Aorta (tissue), 5 donors: ENCODE data around the gene MYBL2. TPM values are rescaled to one million over a fixed set of nuclear protein-coding genes. Genes with fewer than 3 reads are reported as not detected.
"Not testable (repeated sequence)": the region's sequence is repeated elsewhere in the genome, so short reads cannot be mapped to it uniquely, and the experiment has no call there.

Source experiments
- ATAC-seq: fragments of 200-7000 bp; cut with Tn5 transposase; one replicate; pipeline ENCODE4 v1.9.1; 2022; ENCODE audit warnings: moderate library complexity; ENCODE audit not compliant: low FRiP score
- DNase-seq, 2 donors: peaks; one replicate each; pipeline ENCODE4 v3.0.0-alpha.2; 2020
- H3K27ac ChIP-seq, 2 donors: one replicate each; pipeline ENCODE4 v1.5.1; 2013; ENCODE audit warnings: low read length in 2 of 2, mild to moderate bottlenecking in 2 of 2, moderate library complexity in 2 of 2, control low read depth in 1 of 2, inconsistent platforms in 1 of 2, low read depth in 1 of 2
- H3K27me3 ChIP-seq, 2 donors: one replicate each; pipeline ENCODE4 v1.6.1; 2013; ENCODE audit warnings: control low read depth in 1 of 2, low read length in 1 of 2, mild to moderate bottlenecking in 1 of 2, moderate library complexity in 1 of 2; ENCODE audit not compliant: insufficient read depth in 2 of 2, control insufficient read depth in 1 of 2
- H3K36me3 ChIP-seq, 2 donors: one replicate each; pipeline ENCODE4 v1.6.1; 2013; ENCODE audit warnings: control low read depth in 1 of 2, low read length in 1 of 2, mild to moderate bottlenecking in 1 of 2; ENCODE audit not compliant: insufficient read depth in 2 of 2, control insufficient read depth in 1 of 2
- H3K4me1 ChIP-seq, 2 donors: one replicate each; pipeline ENCODE4 v1.6.1; 2013; ENCODE audit warnings: low read length in 2 of 2, control low read depth in 1 of 2, mild to moderate bottlenecking in 1 of 2, moderate library complexity in 1 of 2; ENCODE audit not compliant: insufficient read depth in 2 of 2, control insufficient read depth in 1 of 2
- H3K4me3 ChIP-seq, 2 donors: one replicate each; pipeline ENCODE4 v1.5.1; 2013; ENCODE audit warnings: low read length in 2 of 2, control low read depth in 1 of 2, mild to moderate bottlenecking in 1 of 2
- H3K9me3 ChIP-seq: one replicate; pipeline ENCODE4 v1.6.1; 2013; ENCODE audit warnings: mild to moderate bottlenecking, low read length; ENCODE audit not compliant: control insufficient read depth
- WGBS, 2 donors: extraction: QIAGEN DNeasy Blood & Tissue Kit; methylation state at CpG; one replicate each; pipeline ENCODE4 v1.1.7; 2013; 5-methylcytosine and 5-hydroxymethylcytosine counted together
- intact Hi-C, 2 donors: fragments of 100-400 bp; cut with DNase I; formaldehyde crosslinking; loops; one replicate each; pipeline versions ENCODE4 v1.14.2 to v1.15.0; 2022
- long read RNA-seq, 2 donors: library from polyadenylated mRNA; unstranded; transcript quantifications; one replicate each; pipeline ENCODE4 v2.0.0, GENCODE V29; 2020 to 2021
- polyA plus RNA-seq, 2 donors: library from polyadenylated mRNA; stranded (reverse); fragments of 200-250 nt; gene quantifications; one replicate each; pipeline ENCODE4 v1.2.3, GENCODE V29; 2013
- total RNA-seq, 2 donors: library from RNA; stranded (reverse); fragmentation: NEBNext Ultra II Directional; extraction: Animal tissue kit (Norgen Biotek cat#: 25700); gene quantifications; one replicate each; pipeline ENCODE4 v1.2.1, GENCODE V29; 2021
- donor health status: healthy with polysubstance abuse.
- donor health status: Bipolar disorder and iron deficiency.
- donor health status: DM: no; HTN: no; CAD: no.
- donor health status: DM: no; HTN: no; CAD: no.
- donor health status: DM: yes; HTN: yes; CAD: no.

The MYBL2 gene
- total RNA-seq (under 1 TPM; 0.84 to 0.94 TPM), polyA plus RNA-seq (1 to 10 TPM in 1 of 2 donors, under 1 TPM in 1; 0.20 to 1.3 TPM)
- long read RNA-seq, donor 1: 0 reads
- long read RNA-seq, donor 2, partial matches to known transcripts: 3 of 3 reads
- long read RNA-seq, donor 2, other reads (novel, unspliced or antisense): 0 of 3 reads

DNA sequence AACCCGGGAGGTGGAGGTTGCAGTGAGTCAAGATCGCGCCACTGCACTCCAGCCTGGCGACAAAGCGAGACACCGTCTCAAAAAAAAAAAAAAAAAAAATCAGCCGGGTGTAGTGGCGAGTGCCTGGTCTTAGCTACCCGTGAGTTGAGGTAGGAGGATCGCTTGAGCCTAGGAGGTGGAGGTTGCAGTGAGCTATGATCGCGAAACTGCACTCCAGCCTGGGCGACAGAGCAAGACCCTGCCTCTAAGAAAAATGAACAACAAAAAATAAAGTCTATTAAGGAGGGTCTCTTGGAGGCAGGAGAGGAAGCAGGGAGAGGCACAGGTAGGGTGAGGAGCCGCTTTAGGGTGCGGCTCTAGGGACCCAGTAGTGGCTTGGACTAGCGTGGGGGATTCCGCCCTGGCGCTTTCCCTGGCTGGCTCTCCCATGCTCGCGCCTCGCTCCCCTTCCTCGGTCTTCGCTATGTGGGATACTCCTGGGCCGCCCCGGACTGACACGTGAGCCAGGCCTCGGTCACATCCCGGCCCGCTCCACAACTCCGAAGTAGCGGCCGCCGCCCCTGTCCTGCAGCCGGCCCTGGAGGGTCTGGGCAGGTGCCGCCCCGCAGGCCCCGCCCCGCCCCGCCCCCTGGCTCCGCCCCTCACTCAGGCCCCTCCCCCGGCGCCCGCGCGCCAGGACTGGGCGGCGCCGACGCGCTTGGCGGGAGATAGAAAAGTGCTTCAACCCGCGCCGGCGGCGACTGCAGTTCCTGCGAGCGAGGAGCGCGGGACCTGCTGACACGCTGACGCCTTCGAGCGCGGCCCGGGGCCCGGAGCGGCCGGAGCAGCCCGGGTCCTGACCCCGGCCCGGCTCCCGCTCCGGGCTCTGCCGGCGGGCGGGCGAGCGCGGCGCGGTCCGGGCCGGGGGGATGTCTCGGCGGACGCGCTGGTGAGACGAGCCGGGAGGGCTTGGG is at the start of gene MYBL2:
TSS of gene MYBL2 (plus strand) at position 739 of the 953 bp plus-strand sequence. CDS start at position 909, 170 bp downstream.
- Histone ChIP-seq H3K27me3 (no peaks in the 10 kb centered on the region), H3K9me3 (no peaks in the 10 kb centered on the region), H3K4me1 (no peaks in the 10 kb centered on the region), H3K27ac (no peak within 1 kb of the TSS), H3K4me3 (no peak within 1 kb of the TSS), H3K36me3 (no peaks in the 10 kb centered on the region)
- ATAC-seq: peak; percentile 70
- intact Hi-C loops: no loop called here
- DNase-seq: peak; percentile 61 to 81
- 10 to 32% methylated on average over 27 to 90 of the region's 90 CpGs for WGBS, 2 donors

DNA sequence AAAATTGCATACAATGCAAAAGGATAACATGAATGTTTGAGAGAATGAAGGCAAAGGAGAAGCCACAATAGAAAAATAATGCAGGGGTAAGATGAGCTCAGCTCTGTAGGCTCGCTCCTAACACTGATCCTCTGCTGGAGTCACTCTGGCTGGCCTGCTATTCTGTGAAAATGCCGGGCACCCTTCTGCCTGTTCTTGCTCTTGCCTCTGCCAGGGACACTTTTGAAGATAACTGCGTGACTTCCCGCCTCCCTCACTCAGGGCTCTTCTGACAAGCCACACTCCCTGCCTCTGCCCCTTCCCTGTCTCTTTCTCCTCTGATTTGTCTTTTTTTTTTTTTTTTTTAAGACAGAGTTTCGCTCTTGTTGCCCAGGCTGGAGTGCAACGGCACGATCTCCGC is 35.3 kb upstream of the MYBL2 start:
- DNase-seq (no peak), ATAC-seq (no peak)
- Histone ChIP-seq H3K4me3 (no peak overlapping the region), H3K9me3 (no peaks in the 10 kb centered on the region), H3K36me3 (peaks cover 5 to 7% of the 10 kb centered on the region in 2 donors), H3K27ac (no peak overlapping the region), H3K4me1 (no peaks in the 10 kb centered on the region), H3K27me3 (no peaks in the 10 kb centered on the region)
- 96 to 97% methylated on average over 8 of the region's 8 CpGs for WGBS, 2 donors
- intact Hi-C loops: no loop called here

GRCh38 chr20:43636429-43636828 is 30.5 kb upstream of the MYBL2 start:
- Histone ChIP-seq H3K27ac (no peak overlapping the region), H3K27me3 (no peaks in the 10 kb centered on the region), H3K4me3 (no peak overlapping the region), H3K4me1 (no peaks in the 10 kb centered on the region), H3K9me3 (no peaks in the 10 kb centered on the region), H3K36me3 (peaks cover 0 to 8% of the 10 kb centered on the region in 2 donors)
- WGBS, 2 donors: 93 to 96% methylated on average over 2 of the region's 2 CpGs
- no peak for DNase-seq
- intact Hi-C loops: no loop called here
- ATAC-seq: no peak

DNA sequence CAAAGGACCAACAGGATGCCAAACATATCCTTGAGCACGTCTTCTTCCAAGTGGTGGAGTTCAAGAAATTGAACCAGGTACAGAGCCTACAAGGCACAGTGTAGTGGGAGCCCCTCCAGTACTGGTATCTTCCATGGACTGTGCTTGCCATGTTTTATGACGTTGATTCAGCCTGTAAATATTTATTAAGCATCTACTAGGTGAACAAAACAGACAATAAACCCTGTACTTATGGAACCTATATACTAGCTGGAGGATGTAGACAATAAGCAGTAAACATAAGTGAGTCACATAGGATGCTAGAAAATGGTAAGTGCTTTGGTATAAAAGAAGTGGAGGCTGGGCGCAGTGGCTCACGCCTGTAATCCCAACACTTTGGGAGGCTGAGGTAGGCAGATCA is 24.4 kb upstream of the MYBL2 start:
- H3K9me3 ChIP-seq: no peaks in the 10 kb centered on the region
- H3K36me3 ChIP-seq: peaks cover 5 to 11% of the 10 kb centered on the region in 2 donors
- 92 to 94% methylated on average over 4 of the region's 4 CpGs for whole genome bisulfite sequencing, 2 donors

DNA sequence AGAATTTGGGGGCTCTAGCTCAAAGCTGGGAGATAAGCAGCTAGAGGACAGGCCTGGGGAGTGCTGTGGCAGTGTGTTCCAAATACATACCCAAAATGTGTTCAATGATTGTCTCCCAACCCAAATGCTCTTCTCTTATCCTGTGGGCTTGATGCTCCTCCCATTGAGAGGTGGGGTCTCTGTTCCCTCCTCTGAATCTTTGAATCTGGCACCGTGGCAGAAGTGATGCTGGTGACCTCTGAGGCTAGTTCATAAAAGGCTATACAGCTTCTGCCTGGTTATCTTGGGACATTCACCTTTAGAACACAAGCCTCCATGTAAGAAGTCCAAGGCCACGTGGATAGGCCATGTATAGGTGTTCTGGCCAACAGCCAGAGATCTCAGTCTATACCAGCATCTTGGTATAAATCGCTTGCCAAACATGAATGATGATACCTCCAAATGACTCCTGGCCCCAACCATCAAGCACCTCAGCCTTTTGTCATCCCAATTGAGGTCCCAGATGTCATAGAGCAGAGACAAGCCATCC is 15.9 kb upstream of the MYBL2 start:
- WGBS, 2 donors: 66 to 80% methylated on average over 3 of the region's 3 CpGs
- Histone ChIP-seq H3K27me3 (no peaks in the 10 kb centered on the region), H3K27ac (no peak overlapping the region), H3K4me3 (no peak overlapping the region), H3K4me1 (no peaks in the 10 kb centered on the region), H3K36me3 (peaks cover 0 to 5% of the 10 kb centered on the region in 2 donors), H3K9me3 (no peaks in the 10 kb centered on the region)
- ATAC-seq (no peak), DNase-seq (peak in 1 of 2 donors; percentile 9)
- intact Hi-C loops: no loop called here

More for the DNA sequence above, 24.4 kb upstream of the MYBL2 start:
- H3K4me1 ChIP-seq: no peaks in the 10 kb centered on the region
- H3K27me3 ChIP-seq: no peaks in the 10 kb centered on the region
- DNase-seq (no peak), ATAC-seq (no peak)
- no peak overlapping the region for H3K27ac ChIP-seq
- intact Hi-C loops: no loop called here
- no peak overlapping the region for H3K4me3 ChIP-seq

DNA sequence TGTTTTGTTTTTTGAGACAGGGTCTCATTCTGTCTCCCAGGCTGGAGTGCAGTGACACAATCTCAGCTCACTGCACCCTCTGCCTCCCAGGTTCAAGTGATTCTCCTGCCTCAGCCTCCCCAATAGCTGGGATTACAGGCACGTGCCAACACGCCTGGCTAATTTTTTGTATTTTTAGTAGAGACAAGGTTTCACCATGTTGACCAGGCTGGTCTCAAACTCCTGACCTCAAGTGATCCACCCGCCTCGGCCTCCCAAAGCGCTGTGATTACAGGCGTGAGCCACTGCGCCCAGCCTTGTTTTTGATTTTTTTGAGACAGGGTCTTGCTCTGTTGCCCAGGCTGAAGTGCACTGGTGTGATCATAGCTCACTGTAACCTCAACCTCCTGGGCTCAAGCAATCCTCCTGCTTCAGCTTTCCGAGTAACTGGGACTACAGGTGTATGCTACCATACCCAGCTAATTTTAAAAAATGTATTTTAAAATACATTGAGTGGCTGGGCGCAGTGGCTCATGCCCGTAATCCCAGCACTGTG is 15.2 kb upstream of the MYBL2 start:
- H3K9me3 ChIP-seq, ATAC-seq, intact Hi-C loops, H3K27ac ChIP-seq, H3K27me3 ChIP-seq, H3K4me3 ChIP-seq, H3K4me1 ChIP-seq, H3K36me3 ChIP-seq: not testable (repeated sequence)
- 91 to 93% methylated on average over 10 of the region's 10 CpGs for WGBS, 2 donors
- peak in 1 of 2 donors; percentile 21 for DNase-seq

- 91 to 94% methylated on average over 3 of the region's 3 CpGs for WGBS, 2 donors
- no peak overlapping the region for H3K4me3 ChIP-seq
- no peaks in the 10 kb centered on the region for H3K36me3 ChIP-seq
- H3K27me3 ChIP-seq: no peaks in the 10 kb centered on the region
- H3K9me3 ChIP-seq: no peaks in the 10 kb centered on the region
- intact Hi-C loops: no loop called here
- DNase-seq: peak in 1 of 2 donors; percentile 3
- H3K27ac ChIP-seq: no peak overlapping the region
- ATAC-seq: no peak
- no peaks in the 10 kb centered on the region for H3K4me1 ChIP-seq
Measured at GRCh38 chr20:43653966-43654365, 12.9 kb upstream of the MYBL2 start.

GRCh38 chr20:43655176-43655575 is 11.7 kb upstream of the MYBL2 start:
- ATAC-seq, H3K9me3 ChIP-seq, H3K4me1 ChIP-seq, H3K27ac ChIP-seq, H3K27me3 ChIP-seq, DNase-seq, H3K4me3 ChIP-seq, intact Hi-C loops, H3K36me3 ChIP-seq: not testable (repeated sequence)
- 90 to 92% methylated on average over 5 to 6 of the region's 6 CpGs for WGBS, 2 donors
